Rectal smooth muscle tissue (tissue), 1 donor: ENCODE data around the gene GOLGA8N.
"Not testable (repeated sequence)": the region's sequence is repeated elsewhere in the genome, so short reads cannot be mapped to it uniquely, and the experiment has no call there.

Source experiments
- H3K27ac ChIP-seq: one replicate; pipeline ENCODE4 v1.7.0; 2013; ENCODE audit warnings: low read depth, low read length, inconsistent platforms
- H3K27me3 ChIP-seq: one replicate; pipeline ENCODE4 v1.7.0; 2013; ENCODE audit warnings: low read length; ENCODE audit not compliant: control insufficient read depth, insufficient read depth
- H3K36me3 ChIP-seq: one replicate; pipeline ENCODE4 v1.7.0; 2013; ENCODE audit warnings: low read length; ENCODE audit not compliant: control insufficient read depth, insufficient read depth
- H3K4me1 ChIP-seq: one replicate; pipeline ENCODE4 v1.7.0; 2013; ENCODE audit warnings: low read length; ENCODE audit not compliant: control insufficient read depth, insufficient read depth
- H3K4me3 ChIP-seq: one replicate; pipeline ENCODE4 v1.7.0; 2013; ENCODE audit warnings: low read length
- H3K9ac ChIP-seq: one replicate; pipeline ENCODE4 v1.7.0; 2013; ENCODE audit warnings: low read length

Gene GOLGA8N

GRCh38 chr15:32593151-32593550 lies at the start of gene GOLGA8N:
TSS of gene GOLGA8N (plus strand) at chr15:32593456.
- H3K27me3 ChIP-seq, H3K4me1 ChIP-seq, H3K27ac ChIP-seq, H3K9ac ChIP-seq, H3K36me3 ChIP-seq, H3K4me3 ChIP-seq: not testable (repeated sequence)

- H3K4me1 ChIP-seq, H3K27ac ChIP-seq, H3K27me3 ChIP-seq, H3K9ac ChIP-seq, H3K36me3 ChIP-seq, H3K4me3 ChIP-seq: not testable (repeated sequence)
These were observed 49.8 kb upstream of the GOLGA8N start for GRCh38 chr15:32543456-32543855.

GRCh38 chr15:32545129-32545528 lies 48.1 kb upstream of the GOLGA8N start:
- H3K36me3 ChIP-seq, H3K9ac ChIP-seq: not testable (repeated sequence)

GRCh38 chr15:32554587-32554986 lies 38.7 kb upstream of the GOLGA8N start:
- not testable (repeated sequence) for H3K9ac ChIP-seq, H3K4me1 ChIP-seq

More at GRCh38 chr15:32545129-32545528, 48.1 kb upstream of the GOLGA8N start:
- not testable (repeated sequence) for H3K4me1 ChIP-seq, H3K27me3 ChIP-seq, H3K27ac ChIP-seq, H3K4me3 ChIP-seq

GRCh38 chr15:32562198-32562597 lies 31.1 kb upstream of the GOLGA8N start:
- not testable (repeated sequence) for H3K4me1 ChIP-seq, H3K36me3 ChIP-seq

More at GRCh38 chr15:32554587-32554986, 38.7 kb upstream of the GOLGA8N start:
- H3K27me3 ChIP-seq, H3K27ac ChIP-seq, H3K4me3 ChIP-seq, H3K36me3 ChIP-seq: not testable (repeated sequence)

GRCh38 chr15:32568988-32569387 lies 24.3 kb upstream of the GOLGA8N start:
- not testable (repeated sequence) for H3K4me1 ChIP-seq, H3K27me3 ChIP-seq, H3K36me3 ChIP-seq, H3K4me3 ChIP-seq, H3K27ac ChIP-seq, H3K9ac ChIP-seq

More at GRCh38 chr15:32562198-32562597, 31.1 kb upstream of the GOLGA8N start:
- H3K4me3 ChIP-seq, H3K27me3 ChIP-seq, H3K27ac ChIP-seq, H3K9ac ChIP-seq: not testable (repeated sequence)

GRCh38 chr15:32578482-32578881 lies 14.8 kb upstream of the GOLGA8N start:
- H3K9ac ChIP-seq, H3K4me3 ChIP-seq, H3K27ac ChIP-seq, H3K27me3 ChIP-seq, H3K4me1 ChIP-seq, H3K36me3 ChIP-seq: not testable (repeated sequence)

- H3K4me1 ChIP-seq, H3K27ac ChIP-seq, H3K4me3 ChIP-seq, H3K9ac ChIP-seq, H3K36me3 ChIP-seq, H3K27me3 ChIP-seq: not testable (repeated sequence)
These were observed 7.4 kb upstream of the GOLGA8N start for GRCh38 chr15:32585844-32586243.

- H3K9ac ChIP-seq, H3K4me3 ChIP-seq, H3K27ac ChIP-seq, H3K4me1 ChIP-seq, H3K27me3 ChIP-seq, H3K36me3 ChIP-seq: not testable (repeated sequence)
These were observed 16.3 kb downstream of the GOLGA8N start for GRCh38 chr15:32609518-32609917.

- not testable (repeated sequence) for H3K27ac ChIP-seq, H3K4me3 ChIP-seq, H3K27me3 ChIP-seq, H3K9ac ChIP-seq, H3K36me3 ChIP-seq, H3K4me1 ChIP-seq
These were observed 17.5 kb downstream of the GOLGA8N start for GRCh38 chr15:32610719-32611118.

- not testable (repeated sequence) for H3K4me1 ChIP-seq, H3K9ac ChIP-seq, H3K27me3 ChIP-seq, H3K36me3 ChIP-seq
- Histone ChIP-seq H3K4me3 (peak overlapping the region; percentile 70), H3K27ac (peak overlapping the region; percentile 73)
These were observed 21.4 kb downstream of the GOLGA8N start for GRCh38 chr15:32614712-32615050.

- H3K4me1 ChIP-seq, H3K27me3 ChIP-seq, H3K9ac ChIP-seq, H3K36me3 ChIP-seq: not testable (repeated sequence)
- Histone ChIP-seq H3K4me3 (peak within 1 kb of the TSS; percentile 70), H3K27ac (peak within 1 kb of the TSS; percentile 73)
These were observed 22.0 kb downstream of the GOLGA8N start, which contains the start of gene ARHGAP11A for GRCh38 chr15:32615051-32615870. TSS of gene ARHGAP11A (plus strand) at chr15:32615504. CDS start at chr15:32616212, 708 bp downstream.

- H3K4me1 ChIP-seq, H3K27me3 ChIP-seq, H3K36me3 ChIP-seq, H3K9ac ChIP-seq, H3K27ac ChIP-seq: not testable (repeated sequence)
- H3K4me3 ChIP-seq: peak overlapping the region; percentile 57
These were observed 22.7 kb downstream of the GOLGA8N start for GRCh38 chr15:32615871-32616426.
